Heart left ventricle (tissue), 16 donors: ENCODE results near the gene SF3B5. TPM values are rescaled to one million over a fixed set of nuclear protein-coding genes. Genes with fewer than 3 reads are reported as not detected.

Experiments used
- ATAC-seq, 4 donors: fragments of 200-7000 bp; cut with Tn5 transposase; one replicate each; pipeline ENCODE4 v1.9.1; 2020 to 2022; ENCODE audit warnings: moderate library complexity in 4 of 4, mild to moderate bottlenecking in 3 of 4, moderate number of reproducible peaks in 1 of 4
- DNase-seq, 5 donors: peaks; one replicate each; pipeline ENCODE4 v3.0.0-alpha.2; 2020
- H3K27ac ChIP-seq, 12 donors: fragments of 200-600 bp; sonication (generic) in 4 of 12; one replicate each; pipeline versions ENCODE4 v1.5.0 to v1.8.0; 2016 to 2022; ENCODE audit warnings: mild to moderate bottlenecking in 2 of 12
- H3K27me3 ChIP-seq, 9 donors: fragments of 200-600 bp; sonication (generic) in 2 of 9; one replicate each; pipeline versions ENCODE4 v1.5.1 to v1.8.0; 2016 to 2022; ENCODE audit warnings: mild to moderate bottlenecking in 3 of 9
- H3K36me3 ChIP-seq, 9 donors: fragments of 200-600 bp; sonication (generic) in 2 of 9; one replicate each; pipeline versions ENCODE4 v1.5.0 to v1.8.0; 2018 to 2022; ENCODE audit warnings: mild to moderate bottlenecking in 2 of 9
- H3K4me1 ChIP-seq, 12 donors: fragments of 200-600 bp; sonication (generic) in 4 of 12; one replicate each; pipeline versions ENCODE4 v1.5.0 to v1.8.0; 2016 to 2022; ENCODE audit warnings: mild to moderate bottlenecking in 3 of 12
- H3K4me3 ChIP-seq, 12 donors: fragments of 200-600 bp; sonication (generic) in 4 of 12; one replicate each; pipeline versions ENCODE4 v1.5.0 to v1.8.0; 2017 to 2022; ENCODE audit warnings: mild to moderate bottlenecking in 9 of 12, moderate library complexity in 4 of 12
- H3K9me3 ChIP-seq, 12 donors: fragments of 200-600 bp; sonication (generic) in 4 of 12; one replicate each; pipeline versions ENCODE4 v1.5.0 to v1.8.0; 2016 to 2022; ENCODE audit warnings: mild to moderate bottlenecking in 1 of 12
- POLR2A ChIP-seq, 2 donors: fragments of 450-650 bp; IDR thresholded peaks; one replicate each; pipeline ENCODE4 v1.6.1; 2017; ENCODE audit warnings: antibody characterized with exemption in 2 of 2, mild to moderate bottlenecking in 2 of 2, moderate library complexity in 2 of 2
- WGBS, 4 donors: extraction: QIAGEN DNeasy Blood & Tissue Kit in 2 of 4; methylation state at CpG; one replicate each; pipeline versions ENCODE4 v1.1.5 to v1.1.7; 2013 to 2018; 5-methylcytosine and 5-hydroxymethylcytosine counted together
- intact Hi-C, 10 donors: fragments of 100-400 bp; cut with DNase I; formaldehyde crosslinking; loops; one replicate each; pipeline versions ENCODE4 v1.11.1 to v1.14.2; 2022
- polyA plus RNA-seq, 2 donors: library from polyadenylated mRNA; stranded (reverse); fragments of 200-250 nt; gene quantifications; one replicate each; pipeline ENCODE4 v1.2.3, GENCODE V29; 2013
- total RNA-seq, 9 donors: library from RNA; depleted of rRNA in 2 of 9; stranded (reverse); fragments of >200 nt in 2 of 9; fragmentation: NEBNext Ultra II Directional in 3 of 9; extraction: Animal tissue kit (Norgen Biotek cat#: 25700) in 3 of 9; gene quantifications; one replicate each; pipeline versions ENCODE4 v1.1.0 to v1.2.4, GENCODE V29; 2016 to 2023
- TF ChIP-seq, protein P1 (sequence below), 12 donors: fragments of 200-600 bp; sonication (generic) in 4 of 12; IDR thresholded peaks; one replicate each; pipeline versions ENCODE4 v1.5.0 to v1.8.0; 2018 to 2022; ENCODE audit warnings: antibody characterized with exemption in 12 of 12, mild to moderate bottlenecking in 5 of 12
- donor health status: ischemic (EF 13 %, LVEDD 7.1; RV severe dilation, severe dysfunction).
- donor health status: healthy with polysubstance abuse.
- donor health status: DM: no; HTN: yes; CAD: no.
- donor health status: DM: no; HTN: no; CAD: no.
- donor health status: ischemic (EF 25% LVEDD 6.9; RV normal size, moderate dysfunction).
- donor health status: ischemic (EF 25% LVEDD 5.7; RV mildly dilated, moderate dysfunction).
- donor health status: healthy.
- donor health status: DM: yes; HTN: yes; CAD: no.
- donor health status: ischemic (EF 35%, LVEDD 5.7; RV mildly dilated, moderate dysfunction).
- donor health status: nonischemic (EF 11% LVEDD 7.7; RV severe dilation, severe dysfunction).
- donor health status: DM: yes; HTN: yes; CAD: no.
- donor health status: PGD.
- donor health status: ischemic (EF 29% LVEDD 5.4; RV normal size, mild dysfunction).
- donor health status: nonischemic (EF 23%, LVEDD 6.1; RV moderate dilation, normal function).

SF3B5 gene
- total and polyA plus RNA-seq, 11 donors, result 99.5 to 281 (median 130) TPM

DNA sequence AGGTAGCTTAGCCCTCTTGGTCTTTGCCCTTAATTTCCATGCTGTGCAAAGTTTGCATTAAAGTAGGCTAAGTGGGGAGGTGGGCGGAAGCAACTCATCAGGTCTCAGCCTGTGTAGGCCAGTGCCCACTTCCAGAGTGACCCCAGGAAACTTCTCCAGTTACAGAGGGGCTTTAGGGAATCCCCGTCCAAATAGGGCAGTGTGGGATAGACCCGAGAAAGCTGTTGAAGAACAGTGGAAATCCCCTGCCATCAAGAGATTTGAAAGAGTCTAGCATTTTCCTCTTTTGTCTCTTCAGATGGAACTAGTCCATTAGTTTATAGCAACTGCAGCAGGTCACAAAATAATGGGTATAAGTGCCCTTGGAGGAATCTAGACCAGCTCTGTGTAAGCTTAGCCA lies 20.2 kb downstream of the SF3B5 start:
- Histone ChIP-seq H3K36me3 (no peaks in the 10 kb centered on the region), H3K27ac (no peak overlapping the region), H3K4me3 (no peak overlapping the region), H3K4me1 (no peaks in the 10 kb centered on the region), H3K9me3 (no peaks in the 10 kb centered on the region), H3K27me3 (no peaks in the 10 kb centered on the region)
- WGBS, 4 donors, result 81 to 89% (median 86%) methylated on average over 3 of the region's 3 CpGs
- no peak for DNase-seq
- TF ChIP-seq, protein P1, sequence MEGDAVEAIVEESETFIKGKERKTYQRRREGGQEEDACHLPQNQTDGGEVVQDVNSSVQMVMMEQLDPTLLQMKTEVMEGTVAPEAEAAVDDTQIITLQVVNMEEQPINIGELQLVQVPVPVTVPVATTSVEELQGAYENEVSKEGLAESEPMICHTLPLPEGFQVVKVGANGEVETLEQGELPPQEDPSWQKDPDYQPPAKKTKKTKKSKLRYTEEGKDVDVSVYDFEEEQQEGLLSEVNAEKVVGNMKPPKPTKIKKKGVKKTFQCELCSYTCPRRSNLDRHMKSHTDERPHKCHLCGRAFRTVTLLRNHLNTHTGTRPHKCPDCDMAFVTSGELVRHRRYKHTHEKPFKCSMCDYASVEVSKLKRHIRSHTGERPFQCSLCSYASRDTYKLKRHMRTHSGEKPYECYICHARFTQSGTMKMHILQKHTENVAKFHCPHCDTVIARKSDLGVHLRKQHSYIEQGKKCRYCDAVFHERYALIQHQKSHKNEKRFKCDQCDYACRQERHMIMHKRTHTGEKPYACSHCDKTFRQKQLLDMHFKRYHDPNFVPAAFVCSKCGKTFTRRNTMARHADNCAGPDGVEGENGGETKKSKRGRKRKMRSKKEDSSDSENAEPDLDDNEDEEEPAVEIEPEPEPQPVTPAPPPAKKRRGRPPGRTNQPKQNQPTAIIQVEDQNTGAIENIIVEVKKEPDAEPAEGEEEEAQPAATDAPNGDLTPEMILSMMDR (IDR thresholded peaks at IDR 0.05), result no peak
- no peak for TF ChIP-seq POLR2A (IDR thresholded peaks at IDR 0.05)
- no peak for ATAC-seq
- intact Hi-C loops, result no loop called here

DNA sequence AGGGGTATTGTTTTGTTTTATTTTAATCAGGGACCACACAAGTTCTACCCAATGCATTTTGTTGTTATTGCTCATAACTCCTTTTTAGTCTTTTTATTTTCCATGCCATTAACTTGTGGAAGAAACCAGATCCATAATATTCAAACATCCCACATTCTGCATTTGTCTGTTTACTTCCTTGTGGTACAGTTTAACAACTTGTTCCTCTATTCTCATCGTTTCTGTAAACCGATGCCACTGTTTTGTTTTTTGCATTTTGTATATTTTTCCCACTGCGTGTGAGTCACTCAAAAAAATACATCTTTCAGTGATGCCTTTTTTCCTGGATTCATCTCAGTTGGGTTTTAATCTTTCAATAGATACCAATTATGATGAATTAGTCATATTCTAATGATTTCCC lies 22.3 kb downstream of the SF3B5 start:
- Histone ChIP-seq H3K4me1 (no peaks in the 10 kb centered on the region), H3K27me3 (peaks cover 0 to 8% (median 0%) of the 10 kb centered on the region in 9 donors), H3K36me3 (no peaks in the 10 kb centered on the region), H3K27ac (no peak overlapping the region), H3K9me3 (no peaks in the 10 kb centered on the region), H3K4me3 (no peak overlapping the region)
- TF ChIP-seq, protein P1 (IDR thresholded peaks at IDR 0.05), result no peak
- TF ChIP-seq POLR2A (IDR thresholded peaks at IDR 0.05), result no peak
- DNase-seq (no peak), ATAC-seq (no peak)
- 60 to 90% (median 83%) methylated on average over 3 of the region's 3 CpGs for WGBS, 4 donors
- intact Hi-C loops, result no loop called here

DNA sequence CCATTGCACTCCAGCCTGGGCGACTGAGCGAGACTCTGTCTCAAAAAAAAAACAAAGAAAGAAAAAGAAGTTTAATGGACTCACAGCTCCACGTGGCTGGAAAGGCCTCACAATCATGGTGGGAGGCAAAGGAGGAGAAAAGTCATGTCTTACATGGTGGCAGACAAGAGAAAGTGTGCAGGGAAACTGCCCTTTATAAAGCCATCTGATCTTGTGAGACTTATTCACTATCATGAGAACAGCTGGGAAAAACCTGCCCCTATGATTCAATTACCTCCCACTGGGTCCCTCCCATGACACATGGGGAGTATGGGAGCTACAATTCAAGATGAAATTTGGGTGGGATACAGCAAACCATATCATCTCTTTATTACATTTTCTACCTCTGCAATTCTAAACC lies 25.9 kb downstream of the SF3B5 start:
- TF ChIP-seq POLR2A (IDR thresholded peaks at IDR 0.05), result no peak
- TF ChIP-seq, protein P1 (IDR thresholded peaks at IDR 0.05), result no peak
- intact Hi-C loops, result no loop called here
- Histone ChIP-seq H3K27me3 (peaks cover 0 to 29% (median 2%) of the 10 kb centered on the region in 9 donors), H3K4me3 (no peak overlapping the region), H3K9me3 (no peaks in the 10 kb centered on the region), H3K27ac (no peak overlapping the region), H3K36me3 (no peaks in the 10 kb centered on the region), H3K4me1 (peaks cover 0 to 8% (median 3%) of the 10 kb centered on the region in 12 donors)
- WGBS, 4 donors, result 71 to 76% (median 75%) methylated on average over 3 of the region's 3 CpGs
- ATAC-seq (no peak), DNase-seq (no peak)

DNA sequence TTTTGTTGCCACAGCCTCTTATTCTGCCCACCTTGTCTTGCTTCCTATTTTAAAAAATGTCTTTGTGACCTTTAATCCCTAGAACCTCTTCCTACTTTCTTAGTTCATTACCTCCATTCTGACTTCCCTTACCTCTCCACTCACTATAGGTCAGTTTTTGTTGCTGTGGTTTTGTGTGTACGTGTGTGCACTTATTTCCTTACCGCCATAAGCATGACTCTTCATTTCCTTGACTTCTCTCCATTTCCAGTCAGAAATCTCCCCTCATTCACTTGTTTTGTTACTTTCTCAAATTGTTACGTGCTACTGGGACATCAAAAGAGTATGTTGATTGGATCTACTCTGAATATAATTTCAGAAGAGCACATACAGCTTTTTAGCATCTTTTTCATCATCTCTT lies 26.6 kb downstream of the SF3B5 start:
- ATAC-seq (no peak), DNase-seq (no peak)
- Histone ChIP-seq H3K9me3 (no peaks in the 10 kb centered on the region), H3K36me3 (no peaks in the 10 kb centered on the region), H3K27ac (no peak overlapping the region), H3K27me3 (peaks cover 0 to 33% (median 3%) of the 10 kb centered on the region in 9 donors), H3K4me3 (no peak overlapping the region), H3K4me1 (peaks cover 0 to 13% (median 4%) of the 10 kb centered on the region in 12 donors)
- 80 to 87% (median 85%) methylated on average over 3 of the region's 3 CpGs for WGBS, 4 donors
- intact Hi-C loops, result no loop called here
- no peak for TF ChIP-seq POLR2A (IDR thresholded peaks at IDR 0.05)
- TF ChIP-seq, protein P1 (IDR thresholded peaks at IDR 0.05), result no peak
